DOHH2 (cell line): ENCODE data around the gene PRKN.

Experiments
- H3F3A ChIP-seq: fragments of 200-600 bp; sonication (generic), shearing (Covaris generic); 2 replicates; pipeline ENCODE4 v1.6.0; 2016; ENCODE audit warnings: antibody characterized with exemption, mild to moderate bottlenecking; ENCODE audit not compliant: control insufficient read depth, insufficient read depth
- H3K27ac ChIP-seq: fragments of 200-600 bp; sonication (generic); 2 replicates; pipeline ENCODE4 v1.5.1; 2014; ENCODE audit warnings: low read depth, mild to moderate bottlenecking, low read length, moderate library complexity
- H3K27me3 ChIP-seq: fragments of 200-600 bp; sonication (generic); 2 replicates; pipeline ENCODE4 v1.6.1; 2014; ENCODE audit warnings: mild to moderate bottlenecking, low read length, mixed read lengths; ENCODE audit not compliant: control insufficient read depth
- H3K36me3 ChIP-seq: fragments of 200-600 bp; sonication (generic); 2 replicates; pipeline ENCODE4 v1.6.1; 2014; ENCODE audit warnings: mild to moderate bottlenecking, low read length, moderate library complexity, mixed read lengths; ENCODE audit not compliant: control insufficient read depth
- H3K4me1 ChIP-seq: fragments of 200-600 bp; sonication (generic); 2 replicates; pipeline ENCODE4 v1.6.1; 2014; ENCODE audit warnings: mild to moderate bottlenecking, low read length, mixed read lengths; ENCODE audit not compliant: control insufficient read depth
- H3K4me2 ChIP-seq: fragments of 200-600 bp; sonication (generic); 2 replicates; pipeline ENCODE4 v1.6.0; 2014; ENCODE audit warnings: mild to moderate bottlenecking, low read length, moderate library complexity
- H3K4me3 ChIP-seq: fragments of 200-600 bp; sonication (generic); 2 replicates; pipeline ENCODE4 v1.5.1; 2014; ENCODE audit warnings: mild to moderate bottlenecking, low read length, mixed read lengths
- H3K79me2 ChIP-seq: fragments of 200-600 bp; sonication (generic); 2 replicates; pipeline ENCODE4 v1.6.1; 2014; ENCODE audit warnings: mild to moderate bottlenecking, low read length, mixed read lengths; ENCODE audit not compliant: control insufficient read depth
- H3K9me2 ChIP-seq: fragments of 200-600 bp; sonication (generic); replicated peaks from 2 replicates; pipeline ENCODE4 v1.6.1; 2014; ENCODE audit warnings: mild to moderate bottlenecking, low read length, mixed read lengths; ENCODE audit not compliant: control insufficient read depth
- H3K9me3 ChIP-seq: fragments of 200-600 bp; sonication (generic); 2 replicates; pipeline ENCODE4 v1.6.1; 2014; ENCODE audit warnings: antibody characterized with exemption, low read length, mixed read lengths; ENCODE audit not compliant: control insufficient read depth, insufficient read depth
- H4K20me1 ChIP-seq: fragments of 200-600 bp; sonication (generic); 2 replicates; pipeline ENCODE4 v1.6.0; 2014; ENCODE audit warnings: low read depth, mild to moderate bottlenecking, antibody characterized with exemption, low read length, moderate library complexity; ENCODE audit not compliant: control insufficient read depth, insufficient read depth
- EZH2phosphoT487 ChIP-seq: fragments of 200-600 bp; sonication (generic); IDR thresholded peaks from 2 replicates; pipeline ENCODE4 v1.6.1; 2017; ENCODE audit warnings: borderline replicate concordance, mild to moderate bottlenecking, antibody characterized with exemption, low read length, moderate library complexity, mixed read lengths
- TF ChIP-seq, protein P1 (sequence below): fragments of 200-600 bp; sonication (generic); IDR thresholded peaks from one replicate; pipeline ENCODE4 v1.5.1; 2014; ENCODE audit warnings: antibody characterized with exemption, mild to moderate bottlenecking, low read depth, low read length; ENCODE audit not compliant: poor library complexity, severe bottlenecking

Gene PRKN

GRCh38 chr6:162685586-162685985 lies 42.0 kb downstream of the PRKN start:
- Histone ChIP-seq H3K27me3 (no peaks in the 10 kb centered on the region), H3K4me2 (no peak overlapping the region), H3F3A (no peaks in the 10 kb centered on the region), H4K20me1 (no peaks in the 10 kb centered on the region), H3K4me3 (no peak overlapping the region), H3K4me1 (no peaks in the 10 kb centered on the region), H3K27ac (no peak overlapping the region), H3K9me3 (no peaks in the 10 kb centered on the region), H3K79me2 (no peaks in the 10 kb centered on the region), H3K9me2 (no peaks in the 10 kb centered on the region), H3K36me3 (no peaks in the 10 kb centered on the region)
- TF ChIP-seq, protein P1, sequence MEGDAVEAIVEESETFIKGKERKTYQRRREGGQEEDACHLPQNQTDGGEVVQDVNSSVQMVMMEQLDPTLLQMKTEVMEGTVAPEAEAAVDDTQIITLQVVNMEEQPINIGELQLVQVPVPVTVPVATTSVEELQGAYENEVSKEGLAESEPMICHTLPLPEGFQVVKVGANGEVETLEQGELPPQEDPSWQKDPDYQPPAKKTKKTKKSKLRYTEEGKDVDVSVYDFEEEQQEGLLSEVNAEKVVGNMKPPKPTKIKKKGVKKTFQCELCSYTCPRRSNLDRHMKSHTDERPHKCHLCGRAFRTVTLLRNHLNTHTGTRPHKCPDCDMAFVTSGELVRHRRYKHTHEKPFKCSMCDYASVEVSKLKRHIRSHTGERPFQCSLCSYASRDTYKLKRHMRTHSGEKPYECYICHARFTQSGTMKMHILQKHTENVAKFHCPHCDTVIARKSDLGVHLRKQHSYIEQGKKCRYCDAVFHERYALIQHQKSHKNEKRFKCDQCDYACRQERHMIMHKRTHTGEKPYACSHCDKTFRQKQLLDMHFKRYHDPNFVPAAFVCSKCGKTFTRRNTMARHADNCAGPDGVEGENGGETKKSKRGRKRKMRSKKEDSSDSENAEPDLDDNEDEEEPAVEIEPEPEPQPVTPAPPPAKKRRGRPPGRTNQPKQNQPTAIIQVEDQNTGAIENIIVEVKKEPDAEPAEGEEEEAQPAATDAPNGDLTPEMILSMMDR, result no peak
- no peak for TF ChIP-seq EZH2phosphoT487

DNA sequence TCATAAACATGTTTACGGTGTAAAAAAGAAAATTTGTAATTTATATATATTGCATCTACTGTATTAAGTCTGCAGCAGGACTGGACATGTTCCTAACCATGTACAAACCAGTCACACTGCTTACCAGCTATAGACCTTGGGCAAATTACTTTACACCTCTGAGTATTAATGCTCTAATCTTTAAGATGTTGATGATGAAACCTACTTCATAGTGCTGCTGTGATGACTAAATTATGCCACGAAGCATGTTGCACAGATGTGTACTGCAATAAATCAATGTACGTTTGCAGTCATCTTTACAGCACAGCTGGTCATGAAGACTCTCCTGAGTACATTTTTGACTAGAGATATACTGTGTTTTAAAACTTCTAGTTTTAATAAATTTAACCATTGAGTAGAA lies 42.6 kb downstream of the PRKN start:
- TF ChIP-seq, protein P1, result no peak
- no peak for TF ChIP-seq EZH2phosphoT487
- Histone ChIP-seq H4K20me1 (no peaks in the 10 kb centered on the region), H3F3A (no peaks in the 10 kb centered on the region)

GRCh38 chr6:162684052-162684451 lies 43.5 kb downstream of the PRKN start:
- TF ChIP-seq, protein P1, result no peak
- no peak for TF ChIP-seq EZH2phosphoT487
- Histone ChIP-seq H3K9me3 (no peaks in the 10 kb centered on the region), H3K36me3 (no peaks in the 10 kb centered on the region), H3K4me1 (no peaks in the 10 kb centered on the region), H3K27me3 (no peaks in the 10 kb centered on the region), H3K27ac (no peak overlapping the region), H3K4me2 (no peak overlapping the region), H3K79me2 (no peaks in the 10 kb centered on the region), H3K4me3 (no peak overlapping the region), H3K9me2 (no peaks in the 10 kb centered on the region), H4K20me1 (no peaks in the 10 kb centered on the region), H3F3A (no peaks in the 10 kb centered on the region)

More for the DNA sequence above, 42.6 kb downstream of the PRKN start:
- H3K27me3 ChIP-seq, result no peaks in the 10 kb centered on the region
- H3K4me2 ChIP-seq, result no peak overlapping the region
- H3K36me3 ChIP-seq, result no peaks in the 10 kb centered on the region
- H3K4me3 ChIP-seq, result no peak overlapping the region
- H3K4me1 ChIP-seq, result no peaks in the 10 kb centered on the region
- no peaks in the 10 kb centered on the region for H3K79me2 ChIP-seq
- no peaks in the 10 kb centered on the region for H3K9me3 ChIP-seq
- H3K9me2 ChIP-seq, result no peaks in the 10 kb centered on the region
- H3K27ac ChIP-seq, result no peak overlapping the region

- no peak overlapping the region for H3K27ac ChIP-seq
- no peaks in the 10 kb centered on the region for H4K20me1 ChIP-seq
- H3K4me1 ChIP-seq, result no peaks in the 10 kb centered on the region
- no peaks in the 10 kb centered on the region for H3K27me3 ChIP-seq
- no peaks in the 10 kb centered on the region for H3K9me3 ChIP-seq
- H3K4me2 ChIP-seq, result no peak overlapping the region
- H3K36me3 ChIP-seq, result no peaks in the 10 kb centered on the region
- H3F3A ChIP-seq, result no peaks in the 10 kb centered on the region
- H3K4me3 ChIP-seq, result no peak overlapping the region
- no peaks in the 10 kb centered on the region for H3K9me2 ChIP-seq
- no peak for TF ChIP-seq EZH2phosphoT487
- TF ChIP-seq, protein P1, result no peak
- H3K79me2 ChIP-seq, result no peaks in the 10 kb centered on the region
Measured at GRCh38 chr6:162683135-162683534, 44.4 kb downstream of the PRKN start.
